OCI-LY1 (cell line): ENCODE results near the gene RXFP1.

ENCODE experiments used
- H2AFZ ChIP-seq: fragments of 200-600 bp; sonication (generic), shearing (Covaris generic); 2 replicates; pipeline ENCODE4 v1.6.0; 2014; ENCODE audit warnings: antibody characterized with exemption, mild to moderate bottlenecking, low read length
- H3F3A ChIP-seq: fragments of 200-600 bp; sonication (generic), shearing (Covaris generic); 2 replicates; pipeline ENCODE4 v1.6.0; 2014; ENCODE audit warnings: mild to moderate bottlenecking, antibody characterized with exemption, low read length, moderate library complexity; ENCODE audit not compliant: insufficient read depth
- H3K27ac ChIP-seq: fragments of 200-600 bp; sonication (generic); 2 replicates; pipeline ENCODE4 v1.5.1; 2014; ENCODE audit warnings: low read length, mixed run types, mild to moderate bottlenecking, low read depth; ENCODE audit not compliant: poor library complexity, severe bottlenecking
- H3K27me3 ChIP-seq: fragments of 200-600 bp; sonication (generic); 2 replicates; pipeline ENCODE4 v1.6.0; 2014; ENCODE audit warnings: antibody characterized with exemption, mild to moderate bottlenecking, low read length, moderate library complexity; ENCODE audit not compliant: insufficient read depth
- H3K36me3 ChIP-seq: fragments of 200-600 bp; sonication (generic); 2 replicates; pipeline ENCODE4 v1.6.1; 2014; ENCODE audit warnings: mild to moderate bottlenecking, antibody characterized with exemption, low read length, moderate library complexity, mixed read lengths; ENCODE audit not compliant: insufficient read depth
- H3K4me1 ChIP-seq: fragments of 200-600 bp; sonication (generic); 2 replicates; pipeline ENCODE4 v1.5.1; 2014; ENCODE audit warnings: mild to moderate bottlenecking, low read length, moderate library complexity; ENCODE audit not compliant: insufficient read depth, severe bottlenecking
- H3K4me2 ChIP-seq: fragments of 200-600 bp; sonication (generic), shearing (Covaris generic); 2 replicates; pipeline ENCODE4 v1.6.1; 2014; ENCODE audit warnings: low read length
- H3K4me3 ChIP-seq: fragments of 200-600 bp; sonication (generic); 2 replicates; pipeline ENCODE4 v1.5.1; 2014; ENCODE audit warnings: low read length, low read depth, mild to moderate bottlenecking, mixed read lengths; ENCODE audit not compliant: poor library complexity, severe bottlenecking
- H3K79me2 ChIP-seq: fragments of 200-600 bp; shearing (Covaris generic); 2 replicates; pipeline ENCODE4 v1.6.1; 2016; ENCODE audit warnings: mixed run types, low read length, mixed read lengths; ENCODE audit not compliant: insufficient read depth
- H3K9ac ChIP-seq: fragments of 200-600 bp; sonication (generic), shearing (Covaris generic); 2 replicates; pipeline ENCODE4 v1.6.1; 2014; ENCODE audit warnings: mild to moderate bottlenecking, low read length, mixed read lengths
- H3K9me2 ChIP-seq: fragments of 200-600 bp; sonication (generic), shearing (Covaris generic); 2 replicates; pipeline ENCODE4 v1.6.1; 2014; ENCODE audit warnings: low read depth, mild to moderate bottlenecking, low read length, mixed read lengths
- H3K9me3 ChIP-seq: fragments of 200-600 bp; shearing (Covaris generic); 2 replicates; pipeline ENCODE4 v1.6.1; 2014; ENCODE audit warnings: low read length, mixed read lengths
- H4K20me1 ChIP-seq: fragments of 200-600 bp; sonication (generic), shearing (Covaris generic); 2 replicates; pipeline ENCODE4 v1.6.0; 2016; ENCODE audit warnings: mild to moderate bottlenecking, low read length; ENCODE audit not compliant: insufficient read depth
- EZH2 ChIP-seq: fragments of 200-600 bp; sonication (generic), shearing (Covaris generic); IDR thresholded peaks from 2 replicates; pipeline ENCODE4 v1.8.0; 2017; ENCODE audit warnings: borderline replicate concordance, mixed run types, mild to moderate bottlenecking, antibody characterized with exemption, low read length, moderate library complexity, mixed read lengths
- TF ChIP-seq, protein P1 (sequence below): fragments of 200-600 bp; sonication (generic), shearing (Covaris generic); IDR thresholded peaks from 2 replicates; pipeline ENCODE4 v1.5.1; 2017; ENCODE audit warnings: mild to moderate bottlenecking, antibody characterized with exemption, low read length, moderate library complexity, mixed read lengths

RXFP1 gene

DNA sequence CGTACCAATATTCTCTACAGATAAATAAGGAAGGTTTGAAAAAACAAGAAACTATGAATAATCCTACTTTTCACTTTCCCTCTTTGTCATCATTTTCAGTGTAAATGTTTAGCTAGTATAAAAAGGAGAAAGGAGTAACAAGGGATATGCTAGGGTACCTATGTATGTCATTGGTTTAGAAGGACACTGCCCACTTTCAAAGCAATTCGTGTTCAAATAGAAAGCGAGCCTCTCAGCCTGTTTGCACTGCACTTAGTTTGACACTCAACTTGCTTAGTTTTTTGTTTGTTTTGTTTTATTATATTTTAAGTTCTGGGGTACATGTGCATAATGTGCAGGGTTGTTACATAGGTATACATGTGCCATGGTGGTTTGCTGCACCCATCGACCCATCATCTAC is 21.6 kb upstream of the RXFP1 start:
- Histone ChIP-seq H3K27ac (no peak overlapping the region), H3K36me3 (no peaks in the 10 kb centered on the region), H3K9me2 (no peaks in the 10 kb centered on the region), H4K20me1 (no peaks in the 10 kb centered on the region), H3K4me1 (no peaks in the 10 kb centered on the region), H3K79me2 (no peaks in the 10 kb centered on the region), H3K27me3 (no peaks in the 10 kb centered on the region), H3K9me3 (no peaks in the 10 kb centered on the region), H3F3A (no peaks in the 10 kb centered on the region), H3K9ac (no peak overlapping the region), H2AFZ (no peak overlapping the region), H3K4me2 (no peak overlapping the region), H3K4me3 (no peak overlapping the region)
- TF ChIP-seq, protein P1, sequence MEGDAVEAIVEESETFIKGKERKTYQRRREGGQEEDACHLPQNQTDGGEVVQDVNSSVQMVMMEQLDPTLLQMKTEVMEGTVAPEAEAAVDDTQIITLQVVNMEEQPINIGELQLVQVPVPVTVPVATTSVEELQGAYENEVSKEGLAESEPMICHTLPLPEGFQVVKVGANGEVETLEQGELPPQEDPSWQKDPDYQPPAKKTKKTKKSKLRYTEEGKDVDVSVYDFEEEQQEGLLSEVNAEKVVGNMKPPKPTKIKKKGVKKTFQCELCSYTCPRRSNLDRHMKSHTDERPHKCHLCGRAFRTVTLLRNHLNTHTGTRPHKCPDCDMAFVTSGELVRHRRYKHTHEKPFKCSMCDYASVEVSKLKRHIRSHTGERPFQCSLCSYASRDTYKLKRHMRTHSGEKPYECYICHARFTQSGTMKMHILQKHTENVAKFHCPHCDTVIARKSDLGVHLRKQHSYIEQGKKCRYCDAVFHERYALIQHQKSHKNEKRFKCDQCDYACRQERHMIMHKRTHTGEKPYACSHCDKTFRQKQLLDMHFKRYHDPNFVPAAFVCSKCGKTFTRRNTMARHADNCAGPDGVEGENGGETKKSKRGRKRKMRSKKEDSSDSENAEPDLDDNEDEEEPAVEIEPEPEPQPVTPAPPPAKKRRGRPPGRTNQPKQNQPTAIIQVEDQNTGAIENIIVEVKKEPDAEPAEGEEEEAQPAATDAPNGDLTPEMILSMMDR: no peak
- no peak for TF ChIP-seq EZH2

DNA sequence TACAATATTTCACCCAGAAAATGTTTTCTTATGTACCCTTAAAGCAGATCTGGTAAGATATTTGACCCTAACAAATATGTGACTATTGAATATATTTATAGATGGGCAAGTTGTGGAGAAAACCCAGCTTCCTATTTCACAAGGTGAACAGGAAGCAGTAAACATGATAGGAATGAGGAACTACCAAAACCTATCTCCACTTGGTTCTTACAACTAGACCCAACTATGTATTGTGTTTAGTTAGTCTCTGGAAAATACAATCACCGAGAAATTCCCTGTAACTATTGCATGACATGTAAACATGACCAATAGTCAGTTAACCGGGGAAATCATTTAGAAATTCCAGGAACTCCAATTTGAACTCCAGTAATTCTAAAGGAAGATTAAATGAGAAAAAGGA is 8.4 kb upstream of the RXFP1 start:
- no peaks in the 10 kb centered on the region for H3F3A ChIP-seq
- no peaks in the 10 kb centered on the region for H3K36me3 ChIP-seq
- H3K79me2 ChIP-seq: no peaks in the 10 kb centered on the region
- H3K4me1 ChIP-seq: no peaks in the 10 kb centered on the region
- no peak overlapping the region for H3K4me2 ChIP-seq
- H3K9me2 ChIP-seq: no peaks in the 10 kb centered on the region
- no peak overlapping the region for H3K4me3 ChIP-seq
- TF ChIP-seq, protein P1: no peak
- no peak for TF ChIP-seq EZH2
- no peak overlapping the region for H3K9ac ChIP-seq
- no peaks in the 10 kb centered on the region for H3K27me3 ChIP-seq
- no peak overlapping the region for H3K27ac ChIP-seq
- no peak overlapping the region for H2AFZ ChIP-seq
- no peaks in the 10 kb centered on the region for H4K20me1 ChIP-seq
- no peaks in the 10 kb centered on the region for H3K9me3 ChIP-seq

DNA sequence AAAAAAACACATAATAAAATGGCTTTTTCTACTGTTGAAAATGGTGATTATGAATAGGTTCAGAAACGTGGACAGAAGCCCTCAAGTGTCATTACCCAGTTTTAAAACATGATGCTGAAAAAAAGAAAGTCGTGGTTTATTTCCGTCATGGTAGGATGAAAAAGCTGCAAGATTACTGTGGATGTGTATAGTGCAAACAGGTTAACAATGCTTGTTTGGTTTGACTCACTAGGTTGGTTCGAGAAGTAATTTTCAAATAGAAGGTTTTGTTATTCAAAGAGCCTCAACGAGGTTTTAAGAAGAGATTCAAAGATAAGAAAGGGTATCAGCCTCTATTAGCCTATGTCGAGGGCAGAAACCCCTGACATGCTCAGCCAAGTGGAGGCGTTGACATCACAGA is 2.5 kb upstream of the RXFP1 start:
- Histone ChIP-seq H3K9me2 (no peaks in the 10 kb centered on the region), H2AFZ (no peak overlapping the region), H3K9me3 (no peaks in the 10 kb centered on the region), H3K4me2 (no peak overlapping the region), H4K20me1 (no peaks in the 10 kb centered on the region), H3F3A (no peaks in the 10 kb centered on the region), H3K27me3 (no peaks in the 10 kb centered on the region), H3K4me1 (no peaks in the 10 kb centered on the region), H3K36me3 (no peaks in the 10 kb centered on the region), H3K27ac (no peak overlapping the region), H3K4me3 (no peak overlapping the region), H3K79me2 (no peaks in the 10 kb centered on the region), H3K9ac (no peak overlapping the region)
- TF ChIP-seq, protein P1: no peak
- no peak for TF ChIP-seq EZH2
